B cell (primary cell): ENCODE results near the gene HIP1. TPM values are rescaled to one million over a fixed set of nuclear protein-coding genes. Genes with fewer than 3 reads are reported as not detected.
"Not testable (repeated sequence)": the region's sequence is repeated elsewhere in the genome, so short reads cannot be mapped to it uniquely, and the experiment has no call there.

Source experiments
- ATAC-seq: fragments of 200-7000 bp; cut with Tn5 transposase; one replicate; pipeline ENCODE4 v1.10.0; 2021; ENCODE audit warnings: low read depth, mild to moderate bottlenecking, moderate number of reproducible peaks, moderate library complexity
- CTCF ChIA-PET: fragments of 350-600 bp; sonication (Branson Sonifier 250); formaldehyde crosslinking; loops from one replicate; lab custom pipeline; 2021; ENCODE audit warnings: antibody characterized with exemption, inconsistent platforms; lab: Charles Lee
- POLR2A ChIA-PET: fragments of 350-600 bp; sonication (Branson Sonifier 250); formaldehyde crosslinking; loops from one replicate; lab custom pipeline; 2021; ENCODE audit warnings: antibody characterized with exemption; lab: Charles Lee
- DNase-seq: peaks from one replicate; pipeline ENCODE4 v3.0.0; 2013
- H2AFZ ChIP-seq: 2 replicates; pipeline ENCODE4 v1.6.1; 2012; ENCODE audit warnings: mild to moderate bottlenecking, low read depth, low read length; ENCODE audit not compliant: insufficient read depth, poor library complexity, severe bottlenecking
- H3K27ac ChIP-seq, 2 donors: 1 replicate in 1 of 2; 2 replicates in 1 of 2; pipeline ENCODE4 v1.5.1; 2012 to 2013; ENCODE audit warnings: low read length in 2 of 2, mild to moderate bottlenecking in 2 of 2, moderate library complexity in 1 of 2
- H3K27me3 ChIP-seq, 4 experiments: fragments of 200-600 bp in 1 of 4; sonication (generic) in 1 of 4; replicated peaks in 1 of 4; 1 replicate in 2 of 4; 2 replicates in 2 of 4; pipeline versions ENCODE4 v1.6.1 to v1.7.0; 2013 to 2016; ENCODE audit warnings: low read length in 3 of 4, mild to moderate bottlenecking in 2 of 4, mixed read lengths in 1 of 4, moderate library complexity in 1 of 4; ENCODE audit not compliant: insufficient read depth in 4 of 4, control insufficient read depth in 3 of 4; ENCODE audit errors: control extremely low read depth in 1 of 4
- H3K36me3 ChIP-seq, 2 experiments: replicated peaks in 1 of 2; 1 replicate in 1 of 2; 2 replicates in 1 of 2; pipeline versions ENCODE4 v1.6.1 to v1.7.1; 2013; ENCODE audit warnings: low read length in 1 of 2; ENCODE audit not compliant: insufficient read depth in 2 of 2, control insufficient read depth in 1 of 2; ENCODE audit errors: control extremely low read depth in 1 of 2, extremely low read depth in 1 of 2
- H3K4me1 ChIP-seq, 2 donors: fragments of 200-600 bp in 1 of 2; sonication (generic) in 1 of 2; 1 replicate in 1 of 2; 2 replicates in 1 of 2; pipeline versions ENCODE4 v1.5.1 to v1.6.1; 2013 to 2017; ENCODE audit warnings: low read length in 2 of 2; ENCODE audit not compliant: control insufficient read depth in 2 of 2, insufficient read depth in 2 of 2
- H3K4me2 ChIP-seq: replicated peaks from 2 replicates; pipeline ENCODE3; 2012; ENCODE audit warnings: mild to moderate bottlenecking, low read depth, low read length; ENCODE audit not compliant: poor library complexity, severe bottlenecking
- H3K4me3 ChIP-seq, 5 experiments: fragments of 200-600 bp in 1 of 5; sonication (generic) in 1 of 5; 1 replicate in 3 of 5; 2 replicates in 2 of 5; pipeline versions ENCODE4 v1.5.1 to v1.7.0; 2011 to 2016; ENCODE audit warnings: low read length in 4 of 5, mild to moderate bottlenecking in 4 of 5, low read depth in 2 of 5, control low read depth in 1 of 5, moderate library complexity in 1 of 5; ENCODE audit not compliant: insufficient read depth in 1 of 5; ENCODE audit errors: control extremely low read depth in 1 of 5, extremely low read depth in 1 of 5
- H3K79me2 ChIP-seq: fragments of 200-600 bp; sonication (generic); one replicate; pipeline ENCODE4 v1.6.0; 2016; ENCODE audit warnings: low read length; ENCODE audit not compliant: control insufficient read depth, insufficient read depth
- H3K9ac ChIP-seq: fragments of 200-600 bp; sonication (generic); 2 replicates; pipeline ENCODE4 v1.6.1; 2017; ENCODE audit warnings: mild to moderate bottlenecking, low read length, moderate library complexity
- H3K9me3 ChIP-seq, 3 donors: one replicate each; pipeline versions ENCODE4 v1.6.1 to v1.7.1; 2013; ENCODE audit warnings: low read length in 2 of 3; ENCODE audit not compliant: control insufficient read depth in 2 of 3, insufficient read depth in 1 of 3; ENCODE audit errors: control extremely low read depth in 1 of 3
- H4K20me1 ChIP-seq: 2 replicates; pipeline ENCODE4 v1.6.0; 2012; ENCODE audit warnings: mild to moderate bottlenecking, low read length; ENCODE audit not compliant: insufficient read depth, control insufficient read depth, poor library complexity, severe bottlenecking
- H3K27ac Mint-ChIP-seq: one replicate; pipeline ENCODE4 v1.8.0; 2021; ENCODE audit warnings: mixed read lengths
- H3K27me3 Mint-ChIP-seq: one replicate; pipeline ENCODE4 v1.8.0; 2021; ENCODE audit warnings: mixed read lengths
- H3K4me1 Mint-ChIP-seq: one replicate; pipeline ENCODE4 v1.8.0; 2021; ENCODE audit warnings: mixed read lengths
- H3K4me3 Mint-ChIP-seq: one replicate; pipeline ENCODE4 v1.8.0; 2021; ENCODE audit warnings: mixed read lengths
- H3K9me3 Mint-ChIP-seq: one replicate; pipeline ENCODE4 v1.8.0; 2022; ENCODE audit warnings: mixed read lengths; ENCODE audit not compliant: insufficient read depth
- EZH2 ChIP-seq: IDR thresholded peaks from 2 replicates; pipeline ENCODE4 v1.6.1; 2012; ENCODE audit warnings: borderline replicate concordance, low read depth, mild to moderate bottlenecking, moderate library complexity, low read length; ENCODE audit not compliant: insufficient read depth, poor library complexity, severe bottlenecking
- WGBS: methylation state at CpG from one replicate; pipeline ENCODE4 v1.1.5; 2013; ENCODE audit warnings: missing lambda C conversion rate; ENCODE audit not compliant: insufficient coverage; 5-methylcytosine and 5-hydroxymethylcytosine counted together
- intact Hi-C: fragments of 100-400 bp; cut with micrococcal nuclease; formaldehyde crosslinking; loops from one replicate; pipeline ENCODE4 v1.10.0; 2022
- polyA plus RNA-seq: library from polyadenylated mRNA; depleted of rRNA; stranded (reverse); fragments of >200 nt; gene quantifications from 2 replicates; pipeline ENCODE4 v1.2.3, GENCODE V29; 2012
- total RNA-seq, 2 donors: library from RNA; stranded (reverse); fragments of 120-200 nt in 1 of 2; gene quantifications; 1 replicate in 1 of 2; 2 replicates in 1 of 2; pipeline versions ENCODE4 v1.2.3 to v1.2.4, GENCODE V29; 2013 to 2022
- TF ChIP-seq, protein P1 (sequence below): fragments of 200-600 bp; IDR thresholded peaks from one replicate; pipeline ENCODE4 v1.8.0; 2022; ENCODE audit warnings: antibody characterized with exemption, mild to moderate bottlenecking

Gene HIP1
- total and polyA plus RNA-seq, 2 donors (not counting 1 experiment from before 2014, with no cell fraction given) = 6.5 to 16.7 TPM

DNA sequence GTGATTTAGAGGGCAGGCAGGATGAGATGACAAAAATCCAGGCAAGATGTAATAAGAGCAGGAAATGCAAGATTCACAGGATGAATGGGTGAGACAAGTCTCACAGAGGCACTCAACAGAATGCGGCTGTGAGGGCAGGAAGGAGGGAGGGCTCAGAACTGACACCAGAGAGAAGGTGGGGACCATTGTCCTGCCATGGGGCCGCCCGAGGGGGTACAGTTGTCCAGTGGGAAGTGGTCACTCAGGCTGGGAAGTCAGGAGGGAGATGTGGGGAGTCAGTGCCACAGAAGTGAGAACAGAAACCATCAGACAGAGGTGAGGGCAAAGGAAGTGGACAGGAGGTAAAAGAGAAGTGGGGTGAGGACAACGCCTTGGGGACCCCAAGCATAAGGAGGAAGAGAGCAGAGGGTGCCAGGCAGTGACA lies 8.9 kb downstream of the HIP1 start:
- Mint-ChIP-seq H3K4me3 (peak overlapping the region; percentile 29), H3K27ac (peak overlapping the region; percentile 85)
- CTCF ChIA-PET = interaction anchor here (0.6 kb wide), 1 partner anchor 223 kb away, joined by 3 read pairs; no protein-coding TSS in a partner anchor

DNA sequence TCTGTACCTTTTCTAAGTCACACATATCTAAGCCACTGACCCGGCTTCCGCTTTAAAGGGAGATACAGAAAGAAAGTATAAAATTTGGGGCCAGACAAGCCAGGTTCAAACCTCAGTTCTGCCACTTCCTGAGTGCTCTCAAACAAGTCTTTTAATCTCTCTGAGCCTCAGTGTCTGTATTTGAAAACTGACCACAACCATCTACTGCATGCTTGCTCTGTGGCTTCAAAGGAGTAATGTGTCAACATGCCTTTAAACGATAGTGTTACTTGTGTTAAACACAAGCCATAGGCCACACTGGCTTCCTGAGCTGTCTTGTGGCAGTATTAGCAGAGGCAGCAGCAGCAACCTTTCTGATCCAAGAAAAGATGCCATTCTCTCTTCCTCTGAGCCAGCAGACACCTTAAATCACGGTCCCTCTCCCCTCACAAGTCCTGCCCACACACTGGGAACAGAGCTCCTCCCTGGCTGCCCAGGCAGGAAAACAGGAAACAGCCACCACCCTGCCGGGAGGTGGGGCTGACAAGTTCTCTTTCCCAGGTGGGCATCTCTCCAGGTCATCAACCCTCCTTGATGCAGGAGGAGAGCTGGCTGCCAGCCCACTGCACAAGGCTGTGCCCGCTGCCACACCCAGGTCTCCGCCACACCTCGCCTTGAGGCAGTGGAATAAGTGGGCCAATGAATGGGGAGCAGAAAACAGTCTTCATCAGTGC lies 10.7 kb downstream of the HIP1 start:
- H2AFZ ChIP-seq = peak overlapping the region; percentile 32
- intact Hi-C loops = no loop called here
- H3K27me3 ChIP-seq = no peaks in the 10 kb centered on the region
- no peak overlapping the region for H3K4me3 ChIP-seq
- H3K27ac Mint-ChIP-seq = peak overlapping the region; percentile 61
- peak overlapping the region; percentile 7 for H3K4me3 Mint-ChIP-seq
- WGBS = 51% methylated on average over 5 of the region's 8 CpGs
- H3K79me2 ChIP-seq = peaks cover 4% of the 10 kb centered on the region
- H3K27me3 Mint-ChIP-seq = no peaks in the 10 kb centered on the region
- DNase-seq = no peak
- peaks cover 33 to 61% of the 10 kb centered on the region in 2 donors for H3K4me1 ChIP-seq
- H3K9ac ChIP-seq = no peak overlapping the region
- peak overlapping the region; percentile 37 for H3K4me2 ChIP-seq
- no peaks in the 10 kb centered on the region for H3K36me3 ChIP-seq
- ChIA-PET POLR2A (no interaction called here), CTCF (no interaction called here)
- peaks cover 46% of the 10 kb centered on the region for H3K4me1 Mint-ChIP-seq
- no peak for TF ChIP-seq EZH2
- TF ChIP-seq, protein P1, sequence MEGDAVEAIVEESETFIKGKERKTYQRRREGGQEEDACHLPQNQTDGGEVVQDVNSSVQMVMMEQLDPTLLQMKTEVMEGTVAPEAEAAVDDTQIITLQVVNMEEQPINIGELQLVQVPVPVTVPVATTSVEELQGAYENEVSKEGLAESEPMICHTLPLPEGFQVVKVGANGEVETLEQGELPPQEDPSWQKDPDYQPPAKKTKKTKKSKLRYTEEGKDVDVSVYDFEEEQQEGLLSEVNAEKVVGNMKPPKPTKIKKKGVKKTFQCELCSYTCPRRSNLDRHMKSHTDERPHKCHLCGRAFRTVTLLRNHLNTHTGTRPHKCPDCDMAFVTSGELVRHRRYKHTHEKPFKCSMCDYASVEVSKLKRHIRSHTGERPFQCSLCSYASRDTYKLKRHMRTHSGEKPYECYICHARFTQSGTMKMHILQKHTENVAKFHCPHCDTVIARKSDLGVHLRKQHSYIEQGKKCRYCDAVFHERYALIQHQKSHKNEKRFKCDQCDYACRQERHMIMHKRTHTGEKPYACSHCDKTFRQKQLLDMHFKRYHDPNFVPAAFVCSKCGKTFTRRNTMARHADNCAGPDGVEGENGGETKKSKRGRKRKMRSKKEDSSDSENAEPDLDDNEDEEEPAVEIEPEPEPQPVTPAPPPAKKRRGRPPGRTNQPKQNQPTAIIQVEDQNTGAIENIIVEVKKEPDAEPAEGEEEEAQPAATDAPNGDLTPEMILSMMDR = no peak
- ATAC-seq = peak; percentile 21
- H4K20me1 ChIP-seq = no peaks in the 10 kb centered on the region
- no peaks in the 10 kb centered on the region for H3K9me3 ChIP-seq
- H3K27ac ChIP-seq = peak overlapping the region in 1 of 2 donors; percentile 67
- no peaks in the 10 kb centered on the region for H3K9me3 Mint-ChIP-seq

More for the DNA sequence above, 8.9 kb downstream of the HIP1 start:
- peaks cover 29 to 49% of the 10 kb centered on the region in 2 donors for H3K4me1 ChIP-seq
- H4K20me1 ChIP-seq = no peaks in the 10 kb centered on the region
- 50% methylated on average over 1 of the region's 4 CpGs for WGBS
- H3K36me3 ChIP-seq = no peaks in the 10 kb centered on the region
- H3K9me3 Mint-ChIP-seq = no peaks in the 10 kb centered on the region
- H3K27me3 ChIP-seq = no peaks in the 10 kb centered on the region
- peaks cover 11% of the 10 kb centered on the region for H3K79me2 ChIP-seq
- peak overlapping the region; percentile 57 for H3K4me2 ChIP-seq
- TF ChIP-seq EZH2 = no peak
- TF ChIP-seq, protein P1 = no peak
- intact Hi-C loops = loop anchor here (10.0 kb wide), 1 partner anchor 655 kb away; the partner anchor contains the start of gene RCC1L
- no peak overlapping the region for H3K9ac ChIP-seq
- no peaks in the 10 kb centered on the region for H3K9me3 ChIP-seq
- DNase-seq = no peak
- POLR2A ChIA-PET = no interaction called here
- peaks cover 37% of the 10 kb centered on the region for H3K4me1 Mint-ChIP-seq
- H3K27ac ChIP-seq = peak overlapping the region in 1 of 2 donors; percentile 64
- peak overlapping the region; percentile 51 for H2AFZ ChIP-seq
- H3K4me3 ChIP-seq = no peak overlapping the region
- H3K27me3 Mint-ChIP-seq = no peaks in the 10 kb centered on the region
- ATAC-seq = no peak

DNA sequence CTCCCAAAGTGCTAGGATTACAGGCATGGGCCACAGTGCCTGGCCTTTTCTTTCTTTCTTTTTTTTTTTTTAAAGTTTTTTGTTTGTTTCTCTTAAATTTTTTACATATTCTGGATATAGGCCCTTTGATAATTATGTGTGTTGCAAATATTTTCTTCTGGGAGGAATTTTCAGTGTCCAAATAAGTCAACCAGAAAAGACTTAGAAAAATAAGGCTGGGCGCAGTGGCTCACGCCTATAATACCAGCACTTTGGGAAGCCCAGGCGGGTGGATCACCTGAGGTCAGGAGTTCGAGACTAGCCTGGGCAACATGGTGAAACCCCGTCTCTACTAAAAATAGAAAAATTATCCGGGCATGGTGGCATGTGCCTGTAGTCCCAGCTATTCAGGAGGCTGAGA lies 11.4 kb downstream of the HIP1 start:
- H3K9ac ChIP-seq, H3K9me3 ChIP-seq, H3K4me3 ChIP-seq, H3K4me2 ChIP-seq, ATAC-seq, H3K4me3 Mint-ChIP-seq, H3K27ac ChIP-seq, H3K27ac Mint-ChIP-seq, DNase-seq, H3K27me3 ChIP-seq, H3K9me3 Mint-ChIP-seq, H2AFZ ChIP-seq, POLR2A ChIA-PET, H3K27me3 Mint-ChIP-seq, intact Hi-C loops, H3K36me3 ChIP-seq, H3K79me2 ChIP-seq, H4K20me1 ChIP-seq, CTCF ChIA-PET: not testable (repeated sequence)
- H3K4me1 Mint-ChIP-seq = peaks cover 46% of the 10 kb centered on the region
- peaks cover 33 to 61% of the 10 kb centered on the region in 2 donors for H3K4me1 ChIP-seq
- 98% methylated on average over 4 of the region's 6 CpGs for WGBS
